Measurements from ENCODE around the gene PITPNB.

PITPNB gene

GRCh38 chr22:27892064-27892463 is 27.0 kb downstream of the PITPNB start:
- TF ChIP-seq POU6F1 (CRISPR knock-in tag; IDR thresholded peaks at IDR 0.05; ENCODE audit: borderline replicate concordance, low read depth) (no peak), ZFP3 (CRISPR knock-in tag; IDR thresholded peaks at IDR 0.05) (no peak), TCF4 (CRISPR knock-in tag; IDR thresholded peaks at IDR 0.05; ENCODE audit: borderline replicate concordance) (no peak)
- ATAC-seq: no peak

DNA sequence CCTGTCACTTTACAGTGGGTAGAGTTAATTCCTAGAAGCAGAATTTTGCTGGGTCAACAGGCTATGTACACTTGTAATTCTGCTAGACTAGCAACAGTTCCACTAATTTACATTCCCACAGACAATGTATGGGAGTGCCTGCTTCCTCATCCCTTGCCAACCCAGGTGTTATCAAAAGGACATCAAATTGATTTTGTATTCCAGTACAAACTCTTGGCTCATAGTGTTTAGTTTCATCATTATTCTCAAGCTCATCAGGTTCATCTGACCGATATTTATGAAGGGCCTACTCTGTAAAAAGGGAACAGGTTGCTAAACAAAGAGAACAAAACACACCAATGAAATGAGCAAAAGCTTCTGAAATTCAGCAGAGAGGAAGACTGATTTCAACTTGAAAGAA is 30.7 kb downstream of the PITPNB start:
- no peak for TF ChIP-seq ZFP3 (CRISPR knock-in tag; IDR thresholded peaks at IDR 0.05)
- ATAC-seq: no peak

GRCh38 chr22:27886843-27887151 is 32.3 kb downstream of the PITPNB start:
- no peak for ATAC-seq

GRCh38 chr22:27885977-27886842 is 32.8 kb downstream of the PITPNB start:
- ATAC-seq: peak; percentile 77
- TF ChIP-seq ZNF8 (CRISPR knock-in tag; IDR thresholded peaks at IDR 0.05): no peak
- TF ChIP-seq, protein P1, sequence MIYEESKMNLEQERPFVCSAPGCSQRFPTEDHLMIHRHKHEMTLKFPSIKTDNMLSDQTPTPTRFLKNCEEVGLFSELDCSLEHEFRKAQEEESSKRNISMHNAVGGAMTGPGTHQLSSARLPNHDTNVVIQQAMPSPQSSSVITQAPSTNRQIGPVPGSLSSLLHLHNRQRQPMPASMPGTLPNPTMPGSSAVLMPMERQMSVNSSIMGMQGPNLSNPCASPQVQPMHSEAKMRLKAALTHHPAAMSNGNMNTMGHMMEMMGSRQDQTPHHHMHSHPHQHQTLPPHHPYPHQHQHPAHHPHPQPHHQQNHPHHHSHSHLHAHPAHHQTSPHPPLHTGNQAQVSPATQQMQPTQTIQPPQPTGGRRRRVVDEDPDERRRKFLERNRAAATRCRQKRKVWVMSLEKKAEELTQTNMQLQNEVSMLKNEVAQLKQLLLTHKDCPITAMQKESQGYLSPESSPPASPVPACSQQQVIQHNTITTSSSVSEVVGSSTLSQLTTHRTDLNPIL (CRISPR knock-in tag; IDR thresholded peaks at IDR 0.05; ENCODE audit: low read depth): peak; percentile 58; the same call in 1 of the 2 replicates
- TF ChIP-seq ISL1 (CRISPR knock-in tag; IDR thresholded peaks at IDR 0.05): peak; percentile 39
- TF ChIP-seq ZFP30 (CRISPR knock-in tag; IDR thresholded peaks at IDR 0.05): no peak
- TF ChIP-seq POU6F1 (CRISPR knock-in tag; IDR thresholded peaks at IDR 0.05; ENCODE audit: borderline replicate concordance, low read depth): 0 out of 2 replicates have a peak, but pooled peaks have one; percentile 35

More at GRCh38 chr22:27886843-27887151, 32.3 kb downstream of the PITPNB start:
- TF ChIP-seq BACH2 (CRISPR knock-in tag; IDR thresholded peaks at IDR 0.05; ENCODE audit: borderline replicate concordance) (no peak), GLIS3 (CRISPR knock-in tag; IDR thresholded peaks at IDR 0.05) (no peak), ZFP30 (CRISPR knock-in tag; IDR thresholded peaks at IDR 0.05) (no peak), ZNF8 (CRISPR knock-in tag; IDR thresholded peaks at IDR 0.05) (no peak), ARNTL (CRISPR knock-in tag; IDR thresholded peaks at IDR 0.05; ENCODE audit: borderline replicate concordance, low read depth) (no peak), TOX (CRISPR knock-in tag; IDR thresholded peaks at IDR 0.05; ENCODE audit: borderline replicate concordance) (no peak), ZNF565 (CRISPR knock-in tag; conservative IDR thresholded peaks at IDR 0.05; ENCODE audit: low read depth) (no peak), RARB (CRISPR knock-in tag; IDR thresholded peaks at IDR 0.05) (no peak), CSRNP3 (CRISPR knock-in tag; IDR thresholded peaks at IDR 0.05) (no peak), OSR1 (CRISPR knock-in tag; IDR thresholded peaks at IDR 0.05) (no peak), ZNF70 (CRISPR knock-in tag; IDR thresholded peaks at IDR 0.05) (no peak), ZFP3 (CRISPR knock-in tag; IDR thresholded peaks at IDR 0.05) (no peak), CSDC2 (CRISPR knock-in tag; IDR thresholded peaks at IDR 0.05) (no peak)
- TF ChIP-seq, protein P2, sequence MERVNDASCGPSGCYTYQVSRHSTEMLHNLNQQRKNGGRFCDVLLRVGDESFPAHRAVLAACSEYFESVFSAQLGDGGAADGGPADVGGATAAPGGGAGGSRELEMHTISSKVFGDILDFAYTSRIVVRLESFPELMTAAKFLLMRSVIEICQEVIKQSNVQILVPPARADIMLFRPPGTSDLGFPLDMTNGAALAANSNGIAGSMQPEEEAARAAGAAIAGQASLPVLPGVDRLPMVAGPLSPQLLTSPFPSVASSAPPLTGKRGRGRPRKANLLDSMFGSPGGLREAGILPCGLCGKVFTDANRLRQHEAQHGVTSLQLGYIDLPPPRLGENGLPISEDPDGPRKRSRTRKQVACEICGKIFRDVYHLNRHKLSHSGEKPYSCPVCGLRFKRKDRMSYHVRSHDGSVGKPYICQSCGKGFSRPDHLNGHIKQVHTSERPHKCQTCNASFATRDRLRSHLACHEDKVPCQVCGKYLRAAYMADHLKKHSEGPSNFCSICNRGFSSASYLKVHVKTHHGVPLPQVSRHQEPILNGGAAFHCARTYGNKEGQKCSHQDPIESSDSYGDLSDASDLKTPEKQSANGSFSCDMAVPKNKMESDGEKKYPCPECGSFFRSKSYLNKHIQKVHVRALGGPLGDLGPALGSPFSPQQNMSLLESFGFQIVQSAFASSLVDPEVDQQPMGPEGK (CRISPR knock-in tag; IDR thresholded peaks at IDR 0.05; ENCODE audit: borderline replicate concordance): no peak
- TF ChIP-seq, protein P3, sequence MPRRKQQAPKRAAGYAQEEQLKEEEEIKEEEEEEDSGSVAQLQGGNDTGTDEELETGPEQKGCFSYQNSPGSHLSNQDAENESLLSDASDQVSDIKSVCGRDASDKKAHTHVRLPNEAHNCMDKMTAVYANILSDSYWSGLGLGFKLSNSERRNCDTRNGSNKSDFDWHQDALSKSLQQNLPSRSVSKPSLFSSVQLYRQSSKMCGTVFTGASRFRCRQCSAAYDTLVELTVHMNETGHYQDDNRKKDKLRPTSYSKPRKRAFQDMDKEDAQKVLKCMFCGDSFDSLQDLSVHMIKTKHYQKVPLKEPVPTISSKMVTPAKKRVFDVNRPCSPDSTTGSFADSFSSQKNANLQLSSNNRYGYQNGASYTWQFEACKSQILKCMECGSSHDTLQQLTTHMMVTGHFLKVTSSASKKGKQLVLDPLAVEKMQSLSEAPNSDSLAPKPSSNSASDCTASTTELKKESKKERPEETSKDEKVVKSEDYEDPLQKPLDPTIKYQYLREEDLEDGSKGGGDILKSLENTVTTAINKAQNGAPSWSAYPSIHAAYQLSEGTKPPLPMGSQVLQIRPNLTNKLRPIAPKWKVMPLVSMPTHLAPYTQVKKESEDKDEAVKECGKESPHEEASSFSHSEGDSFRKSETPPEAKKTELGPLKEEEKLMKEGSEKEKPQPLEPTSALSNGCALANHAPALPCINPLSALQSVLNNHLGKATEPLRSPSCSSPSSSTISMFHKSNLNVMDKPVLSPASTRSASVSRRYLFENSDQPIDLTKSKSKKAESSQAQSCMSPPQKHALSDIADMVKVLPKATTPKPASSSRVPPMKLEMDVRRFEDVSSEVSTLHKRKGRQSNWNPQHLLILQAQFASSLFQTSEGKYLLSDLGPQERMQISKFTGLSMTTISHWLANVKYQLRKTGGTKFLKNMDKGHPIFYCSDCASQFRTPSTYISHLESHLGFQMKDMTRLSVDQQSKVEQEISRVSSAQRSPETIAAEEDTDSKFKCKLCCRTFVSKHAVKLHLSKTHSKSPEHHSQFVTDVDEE (CRISPR knock-in tag; IDR thresholded peaks at IDR 0.05): no peak
- TF ChIP-seq, protein P1 (CRISPR knock-in tag; IDR thresholded peaks at IDR 0.05; ENCODE audit: low read depth): no peak
